Natural killer cell (primary cell): Measurements from ENCODE around the gene CD40. TPM values are rescaled to one million over a fixed set of nuclear protein-coding genes. Genes with fewer than 3 reads are reported as not detected.

ENCODE experiments used
- ATAC-seq, 3 donors: fragments of 150-1000 bp in 2 of 3; fragments of 200-7000 bp in 1 of 3; cut with Tn5 transposase; 1 replicate in 1 of 3; 2 replicates in 2 of 3; pipeline ENCODE4 v1.10.0; 2021; ENCODE audit warnings: mild to moderate bottlenecking in 2 of 3, moderate library complexity in 2 of 3
- DNase-seq, 2 donors: peaks; one replicate each; pipeline versions ENCODE4 v3.0.0 to v3.0.0-alpha.2; 2013 to 2021; ENCODE audit warnings: mixed read lengths in 1 of 2
- H3K27ac ChIP-seq: one replicate; pipeline ENCODE4 v1.5.1; 2013; ENCODE audit warnings: mild to moderate bottlenecking, low read length
- H3K27me3 ChIP-seq: one replicate; pipeline ENCODE4 v1.6.1; 2013; ENCODE audit warnings: low read length; ENCODE audit not compliant: control insufficient read depth, insufficient read depth
- H3K36me3 ChIP-seq: one replicate; pipeline ENCODE4 v1.6.1; 2013; ENCODE audit warnings: low read length; ENCODE audit not compliant: control insufficient read depth, insufficient read depth
- H3K4me1 ChIP-seq: one replicate; pipeline ENCODE4 v1.6.1; 2013; ENCODE audit warnings: low read length; ENCODE audit not compliant: control insufficient read depth, insufficient read depth
- H3K4me3 ChIP-seq: one replicate; pipeline ENCODE4 v1.5.1; 2013; ENCODE audit warnings: low read length
- H3K9me3 ChIP-seq: one replicate; pipeline ENCODE4 v1.6.1; 2013; ENCODE audit warnings: low read length; ENCODE audit not compliant: control insufficient read depth, insufficient read depth
- H3K27ac Mint-ChIP-seq, 2 donors: one replicate each; pipeline ENCODE4 v1.8.0; 2022; ENCODE audit warnings: mild to moderate bottlenecking in 2 of 2, mixed read lengths in 2 of 2, moderate library complexity in 1 of 2
- H3K27me3 Mint-ChIP-seq, 2 donors: one replicate each; pipeline ENCODE4 v1.8.0; 2022; ENCODE audit warnings: low read depth in 2 of 2, mixed read lengths in 2 of 2
- H3K36me3 Mint-ChIP-seq: one replicate; pipeline ENCODE4 v1.8.0; 2022; ENCODE audit warnings: mixed read lengths
- H3K4me1 Mint-ChIP-seq, 2 donors: one replicate each; pipeline ENCODE4 v1.8.0; 2022; ENCODE audit warnings: mixed read lengths in 2 of 2
- H3K4me3 Mint-ChIP-seq: one replicate; pipeline ENCODE4 v1.8.0; 2022; ENCODE audit warnings: mild to moderate bottlenecking, moderate library complexity, mixed read lengths
- H3K9me3 Mint-ChIP-seq, 2 donors: one replicate each; pipeline ENCODE4 v1.8.0; 2022; ENCODE audit warnings: mixed read lengths in 2 of 2
- CTCF ChIP-seq: fragments of 200-600 bp; IDR thresholded peaks from one replicate; pipeline ENCODE4 v1.8.0; 2022; ENCODE audit warnings: antibody characterized with exemption
- WGBS: methylation state at CpG from one replicate; pipeline ENCODE4 v1.1.7; 2013; ENCODE audit warnings: missing lambda C conversion rate; ENCODE audit not compliant: insufficient coverage; 5-methylcytosine and 5-hydroxymethylcytosine counted together
- intact Hi-C: fragments of 100-400 bp; cut with micrococcal nuclease; formaldehyde crosslinking; loops from one replicate; pipeline ENCODE4 v1.14.2; 2022
- total RNA-seq, 4 donors: library from RNA; stranded (reverse); fragments of 120-200 nt in 1 of 4; gene quantifications; one replicate each; pipeline versions ENCODE4 v1.2.3 to v1.2.4, GENCODE V29; 2013 to 2022

The CD40 gene
- total RNA-seq, 3 donors from 2014 or later (not counting 1 experiment from before 2014, with no cell fraction given), result 7.1 to 9.1 (median 7.2) TPM

GRCh38 chr20:46127396-46128010 is 9.4 kb downstream of the CD40 start:
- H3K27me3 Mint-ChIP-seq, result peaks cover 3 to 6% of the 10 kb centered on the region in 2 donors
- no peak overlapping the region for H3K27ac Mint-ChIP-seq
- no peaks in the 10 kb centered on the region for H3K9me3 Mint-ChIP-seq
- no peak for TF ChIP-seq CTCF
- no peak overlapping the region for H3K4me3 Mint-ChIP-seq
- 96% methylated on average over 11 of the region's 11 CpGs for WGBS
- ATAC-seq, result no peak
- H3K9me3 ChIP-seq, result no peaks in the 10 kb centered on the region
- H3K4me1 ChIP-seq, result peaks cover under 1% of the 10 kb centered on the region
- H3K36me3 ChIP-seq, result peaks cover 3% of the 10 kb centered on the region
- intact Hi-C loops, result no loop called here
- no peaks in the 10 kb centered on the region for H3K27me3 ChIP-seq
- H3K4me3 ChIP-seq, result no peak overlapping the region
- no peak for DNase-seq
- H3K4me1 Mint-ChIP-seq, result peaks cover 2 to 4% of the 10 kb centered on the region in 2 donors
- no peaks in the 10 kb centered on the region for H3K36me3 Mint-ChIP-seq
- no peak overlapping the region for H3K27ac ChIP-seq

GRCh38 chr20:46128310-46129151 is 10.4 kb downstream of the CD40 start:
- Histone ChIP-seq H3K36me3 (no peaks in the 10 kb centered on the region), H3K27ac (no peak overlapping the region), H3K4me3 (no peak overlapping the region), H3K9me3 (no peaks in the 10 kb centered on the region), H3K4me1 (peaks cover 5% of the 10 kb centered on the region), H3K27me3 (peaks cover 2% of the 10 kb centered on the region)
- Mint-ChIP-seq H3K27me3 (peaks cover 8 to 13% of the 10 kb centered on the region in 2 donors), H3K27ac (no peak overlapping the region), H3K9me3 (no peaks in the 10 kb centered on the region), H3K36me3 (no peaks in the 10 kb centered on the region), H3K4me3 (no peak overlapping the region), H3K4me1 (peaks cover 4 to 7% of the 10 kb centered on the region in 2 donors)
- no peak for DNase-seq
- no peak for ATAC-seq
- WGBS, result 71% methylated on average over 16 of the region's 16 CpGs
- intact Hi-C loops, result no loop called here
- TF ChIP-seq CTCF, result no peak

- no peak for ATAC-seq
- Histone ChIP-seq H3K9me3 (no peaks in the 10 kb centered on the region), H3K27ac (no peak overlapping the region), H3K27me3 (peaks cover 2% of the 10 kb centered on the region), H3K4me3 (no peak overlapping the region), H3K4me1 (peaks cover 5% of the 10 kb centered on the region), H3K36me3 (no peaks in the 10 kb centered on the region)
- intact Hi-C loops, result loop anchor here (5.0 kb wide), 1 partner anchor 552 kb away; no protein-coding TSS in a partner anchor
- Mint-ChIP-seq H3K36me3 (no peaks in the 10 kb centered on the region), H3K4me1 (peaks cover 0 to 7% of the 10 kb centered on the region in 2 donors), H3K27me3 (peaks cover 10 to 13% of the 10 kb centered on the region in 2 donors), H3K9me3 (no peaks in the 10 kb centered on the region), H3K27ac (no peak overlapping the region), H3K4me3 (no peak overlapping the region)
- no peak for DNase-seq
- TF ChIP-seq CTCF, result no peak
- 53% methylated on average over 5 of the region's 5 CpGs for WGBS
Observed at GRCh38 chr20:46129955-46130481, 11.9 kb downstream of the CD40 start.
